RWPE2 (cell line): ENCODE measurements around the gene MED23.
A peak's percentile ranks its signal among the peaks of the same experiment; 100 is the strongest.
"Not testable (repeated sequence)": the region's sequence is repeated elsewhere in the genome, so short reads cannot be mapped to it uniquely, and the experiment has no call there.

Experiments
- ATAC-seq: fragments of 200-7000 bp; cut with Tn5 transposase; 3 replicates; pipeline ENCODE4 v1.9.1; 2021; ENCODE audit warnings: low read depth
- DNase-seq: peaks from one replicate; pipeline ENCODE4 v3.0.0-alpha.2; 2020; ENCODE audit warnings: low spot score
- H3K27ac ChIP-seq: fragments of 450-650 bp; 2 replicates; pipeline ENCODE4 v1.5.1; 2017; ENCODE audit warnings: mild to moderate bottlenecking; ENCODE audit not compliant: poor library complexity, severe bottlenecking
- H3K27me3 ChIP-seq: fragments of 250-450 bp; sonication (Bioruptor Pico); 2 replicates; pipeline ENCODE4 v1.5.1; 2021; ENCODE audit warnings: mild to moderate bottlenecking, moderate library complexity; ENCODE audit not compliant: insufficient read depth, poor library complexity, severe bottlenecking
- H3K36me3 ChIP-seq: fragments of 250-450 bp; sonication (Bioruptor Pico); 2 replicates; pipeline ENCODE4 v1.5.1; 2020; ENCODE audit warnings: low read depth, mild to moderate bottlenecking, moderate library complexity
- H3K4me1 ChIP-seq: fragments of 250-450 bp; sonication (Bioruptor Pico); 2 replicates; pipeline ENCODE4 v1.5.1; 2021; ENCODE audit warnings: mild to moderate bottlenecking, moderate library complexity; ENCODE audit not compliant: insufficient read depth, poor library complexity, severe bottlenecking
- H3K4me3 ChIP-seq: fragments of 250-450 bp; sonication (Bioruptor Pico); 2 replicates; pipeline ENCODE4 v1.5.1; 2021; ENCODE audit warnings: mild to moderate bottlenecking, moderate library complexity; ENCODE audit not compliant: severe bottlenecking
- H3K9me3 ChIP-seq: fragments of 250-450 bp; sonication (Bioruptor Pico); 2 replicates; pipeline ENCODE4 v1.5.1; 2021; ENCODE audit warnings: mild to moderate bottlenecking, moderate library complexity; ENCODE audit not compliant: severe bottlenecking
- TF ChIP-seq, protein P1 (sequence below): fragments of 450-650 bp; IDR thresholded peaks from one replicate; pipeline ENCODE4 v1.5.1; 2017; ENCODE audit warnings: mild to moderate bottlenecking, moderate library complexity; ENCODE audit not compliant: poor library complexity, severe bottlenecking

MED23 gene

DNA sequence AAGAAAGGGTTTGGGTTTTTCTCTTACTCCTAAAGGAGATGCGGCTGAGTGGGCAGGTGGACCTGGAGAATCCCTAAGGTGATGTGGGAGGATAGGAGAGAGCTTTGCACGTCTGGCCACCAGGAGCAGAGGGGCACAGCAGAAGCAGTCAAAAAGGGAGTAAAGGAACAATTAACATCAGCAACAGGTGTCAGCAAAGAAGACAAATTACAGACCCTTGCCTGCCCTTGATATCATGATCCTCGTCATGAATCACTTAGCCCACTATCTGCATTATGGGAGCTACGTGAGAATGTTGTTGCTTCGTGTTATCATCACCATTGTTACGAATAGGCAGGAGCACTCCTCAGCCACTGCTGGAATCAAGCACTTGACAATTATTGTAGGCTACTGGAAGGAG is 80.6 kb downstream of the MED23 start:
- Histone ChIP-seq H3K27me3 (no peaks in the 10 kb centered on the region), H3K4me1 (no peaks in the 10 kb centered on the region), H3K4me3 (no peak overlapping the region)

DNA sequence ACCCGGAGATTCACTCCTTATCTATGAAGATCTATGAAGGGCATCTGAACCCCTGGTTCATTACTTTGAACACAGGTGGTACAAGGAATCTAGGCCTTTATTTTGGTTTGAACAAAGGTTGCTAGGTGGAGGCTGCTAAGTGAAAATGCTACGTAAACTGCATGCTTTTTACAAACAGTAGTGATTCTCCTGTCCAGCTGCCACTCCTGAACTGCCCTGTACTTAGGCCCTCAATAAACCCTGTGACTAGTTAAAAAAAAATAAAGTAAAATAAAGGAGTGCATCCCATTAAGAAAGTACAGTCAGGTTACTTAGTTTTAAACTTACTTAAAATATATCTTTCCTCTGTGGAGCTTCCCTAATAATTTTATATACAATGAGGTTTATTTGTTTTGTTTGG is 82.7 kb downstream of the MED23 start:
- Histone ChIP-seq H3K27ac (no peak overlapping the region), H3K27me3 (no peaks in the 10 kb centered on the region), H3K4me3 (no peak overlapping the region), H3K36me3 (no peaks in the 10 kb centered on the region), H3K4me1 (no peaks in the 10 kb centered on the region), H3K9me3 (no peaks in the 10 kb centered on the region)
- TF ChIP-seq, protein P1, sequence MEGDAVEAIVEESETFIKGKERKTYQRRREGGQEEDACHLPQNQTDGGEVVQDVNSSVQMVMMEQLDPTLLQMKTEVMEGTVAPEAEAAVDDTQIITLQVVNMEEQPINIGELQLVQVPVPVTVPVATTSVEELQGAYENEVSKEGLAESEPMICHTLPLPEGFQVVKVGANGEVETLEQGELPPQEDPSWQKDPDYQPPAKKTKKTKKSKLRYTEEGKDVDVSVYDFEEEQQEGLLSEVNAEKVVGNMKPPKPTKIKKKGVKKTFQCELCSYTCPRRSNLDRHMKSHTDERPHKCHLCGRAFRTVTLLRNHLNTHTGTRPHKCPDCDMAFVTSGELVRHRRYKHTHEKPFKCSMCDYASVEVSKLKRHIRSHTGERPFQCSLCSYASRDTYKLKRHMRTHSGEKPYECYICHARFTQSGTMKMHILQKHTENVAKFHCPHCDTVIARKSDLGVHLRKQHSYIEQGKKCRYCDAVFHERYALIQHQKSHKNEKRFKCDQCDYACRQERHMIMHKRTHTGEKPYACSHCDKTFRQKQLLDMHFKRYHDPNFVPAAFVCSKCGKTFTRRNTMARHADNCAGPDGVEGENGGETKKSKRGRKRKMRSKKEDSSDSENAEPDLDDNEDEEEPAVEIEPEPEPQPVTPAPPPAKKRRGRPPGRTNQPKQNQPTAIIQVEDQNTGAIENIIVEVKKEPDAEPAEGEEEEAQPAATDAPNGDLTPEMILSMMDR: no peak
- no peak for DNase-seq
- no peak for ATAC-seq

More for the DNA sequence above, 80.6 kb downstream of the MED23 start:
- H3K36me3 ChIP-seq: no peaks in the 10 kb centered on the region
- no peak for ATAC-seq
- H3K27ac ChIP-seq: no peak overlapping the region
- TF ChIP-seq, protein P1: no peak
- DNase-seq: no peak
- H3K9me3 ChIP-seq: no peaks in the 10 kb centered on the region

DNA sequence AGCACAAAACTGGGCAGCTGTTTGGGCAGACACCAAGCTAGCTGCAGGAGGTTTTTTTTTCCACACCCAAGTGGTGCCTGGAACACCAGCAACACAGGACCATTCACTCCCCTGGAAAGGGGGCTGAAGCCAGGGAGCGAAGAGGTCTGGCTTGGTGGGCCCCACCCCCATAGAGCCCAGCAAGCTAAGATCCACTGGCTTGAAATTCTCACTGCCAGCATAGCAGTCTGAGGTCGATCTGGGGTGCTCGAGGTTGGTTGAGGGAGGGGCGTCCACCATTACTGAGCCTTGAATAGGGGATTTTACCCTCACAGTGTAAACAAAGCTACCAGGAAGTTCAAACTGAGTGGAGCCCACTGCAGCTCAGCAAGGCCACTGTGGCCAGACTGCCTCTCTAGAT is 89.4 kb downstream of the MED23 start:
- DNase-seq, H3K9me3 ChIP-seq, H3K4me1 ChIP-seq, H3K4me3 ChIP-seq, H3K27ac ChIP-seq, ATAC-seq, H3K36me3 ChIP-seq, H3K27me3 ChIP-seq: not testable (repeated sequence)

DNA sequence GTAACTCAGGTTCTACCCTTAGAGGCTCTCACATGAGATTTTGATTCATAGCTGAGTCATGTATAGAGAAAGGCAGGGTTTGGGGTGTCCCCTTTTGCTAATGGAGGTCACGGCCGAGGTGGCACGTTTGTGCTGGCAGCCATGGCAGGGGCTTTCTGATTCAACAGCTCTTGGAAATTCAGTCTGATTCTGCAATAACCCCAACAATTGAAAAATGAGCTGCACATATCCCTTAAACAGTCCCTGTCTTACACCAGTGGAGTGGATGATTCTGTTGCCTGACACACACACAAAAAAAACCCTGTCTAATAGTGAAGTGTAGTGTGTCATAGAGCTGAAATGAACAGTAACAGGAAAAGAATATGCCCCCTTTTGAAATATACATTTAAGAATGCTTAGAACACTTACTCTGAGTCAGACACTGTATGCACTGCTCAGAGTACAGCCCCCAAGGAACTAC is 95.4 kb downstream of the MED23 start:
- no peak for DNase-seq
- TF ChIP-seq, protein P1: no peak
- no peaks in the 10 kb centered on the region for H3K27me3 ChIP-seq

DNA sequence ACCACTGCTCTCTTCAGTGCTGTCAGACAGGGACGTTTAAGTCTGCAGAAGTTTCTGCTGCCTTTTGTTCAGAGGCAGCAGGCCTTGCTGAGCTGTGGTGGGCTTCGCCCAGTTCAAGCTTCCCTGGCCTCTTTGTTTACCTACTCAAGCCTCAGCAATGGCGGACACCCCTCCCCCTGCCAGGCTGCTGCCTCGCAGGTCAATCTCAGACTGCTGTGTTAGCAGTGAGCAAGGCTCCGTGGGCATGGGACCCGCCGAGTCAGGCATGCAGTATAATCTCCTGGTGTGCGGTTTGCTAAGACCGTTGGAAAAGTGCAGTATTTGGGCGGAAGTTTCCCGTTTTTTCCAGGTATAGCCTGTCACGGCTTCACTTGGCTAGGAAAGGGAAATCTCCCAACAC is 96.4 kb downstream of the MED23 start:
- H3K27ac ChIP-seq, H3K36me3 ChIP-seq, H3K4me1 ChIP-seq, H3K4me3 ChIP-seq, H3K27me3 ChIP-seq, ATAC-seq, DNase-seq, H3K9me3 ChIP-seq: not testable (repeated sequence)

More for the DNA sequence above, 95.4 kb downstream of the MED23 start:
- Histone ChIP-seq H3K4me1 (no peaks in the 10 kb centered on the region), H3K27ac (no peak overlapping the region), H3K36me3 (no peaks in the 10 kb centered on the region), H3K4me3 (no peak overlapping the region), H3K9me3 (no peaks in the 10 kb centered on the region)
- ATAC-seq: peak; percentile 38

DNA sequence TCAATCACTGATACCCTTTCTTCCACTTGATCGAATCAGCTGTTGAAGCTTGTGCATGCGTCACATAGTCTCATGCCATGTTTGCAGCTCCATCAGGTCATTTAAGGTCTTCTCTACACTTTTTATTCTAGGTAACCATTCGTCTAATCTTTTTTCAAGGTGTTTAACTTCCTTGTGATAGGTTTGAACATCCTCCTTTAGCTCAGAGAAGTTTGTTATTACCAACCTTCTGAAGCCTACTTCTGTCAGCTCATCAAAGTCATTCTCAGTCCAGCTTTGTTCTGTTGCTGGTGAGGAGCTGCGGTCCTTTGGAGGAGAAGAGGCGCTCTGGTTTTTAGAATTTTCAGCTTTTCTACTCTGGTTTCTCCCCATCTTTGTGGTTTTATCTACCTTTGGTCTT is 97.1 kb downstream of the MED23 start:
- H3K27me3 ChIP-seq, H3K4me3 ChIP-seq, DNase-seq, ATAC-seq, H3K27ac ChIP-seq, H3K4me1 ChIP-seq, H3K36me3 ChIP-seq, H3K9me3 ChIP-seq: not testable (repeated sequence)
